Glomerular visceral epithelial cell (primary cell): ENCODE results near the gene CSNK1G1.
"Not testable (repeated sequence)": the region's sequence is repeated elsewhere in the genome, so short reads cannot be mapped to it uniquely, and the experiment has no call there.

Source experiments
- DNase-seq: peaks from one replicate; pipeline ENCODE4 v3.0.0-alpha.2; 2016; ENCODE audit errors: extremely low spot score

Gene CSNK1G1

DNA sequence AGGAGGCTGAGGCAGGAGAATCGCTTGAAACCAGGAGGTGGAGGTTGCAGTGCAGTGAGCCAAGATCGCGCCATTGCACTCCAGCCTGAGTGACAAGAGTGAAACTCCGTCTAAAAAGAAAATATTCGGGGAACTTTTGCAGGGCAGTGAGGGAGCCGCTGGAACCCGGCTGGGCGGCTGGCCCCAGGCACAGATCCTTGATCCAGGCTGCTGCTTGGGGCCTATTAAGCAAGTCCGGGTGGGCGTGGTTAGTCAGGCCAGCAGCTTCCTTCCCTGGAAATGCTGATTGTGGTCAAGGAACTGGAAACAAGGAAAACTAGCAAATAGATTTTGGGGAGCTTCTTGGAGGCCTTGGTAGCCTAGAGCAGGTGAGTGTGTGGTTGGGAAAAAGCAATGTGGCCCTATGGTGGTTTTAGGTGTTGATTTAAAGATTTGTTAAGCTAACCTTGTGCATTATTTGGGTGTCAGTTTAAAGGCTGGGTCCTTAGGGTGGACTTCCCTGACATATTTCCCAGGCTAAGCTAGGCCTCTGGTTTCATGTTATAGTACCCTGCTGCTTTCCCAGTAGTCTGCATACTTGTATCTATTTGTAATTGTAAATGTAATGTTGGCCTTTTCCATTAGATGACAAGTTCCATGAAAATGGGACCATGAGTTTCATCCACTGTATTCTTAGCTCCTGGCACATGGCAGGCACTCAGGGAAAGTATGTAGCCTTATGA is 222.2 kb downstream of the CSNK1G1 start:
- no peak for DNase-seq

DNA sequence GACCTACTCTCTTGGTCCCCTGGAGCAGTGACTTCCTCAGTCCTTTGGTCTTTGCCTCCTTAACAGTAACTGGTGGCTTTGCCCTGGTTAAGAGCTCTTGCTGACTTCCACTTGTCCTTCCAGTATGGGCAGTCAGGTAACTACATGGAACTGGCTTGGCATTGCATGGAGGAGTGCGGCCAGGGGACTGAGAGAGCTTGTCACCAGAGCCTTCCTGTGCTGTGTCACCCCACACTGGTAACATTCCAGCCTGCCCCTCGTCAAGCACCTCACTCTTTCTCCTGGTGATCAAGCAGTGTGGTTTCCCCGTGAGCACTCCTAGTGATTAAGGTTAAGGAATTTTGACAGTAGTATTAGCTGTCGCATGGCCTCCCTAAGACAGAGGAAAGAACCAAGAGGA is 223.8 kb downstream of the CSNK1G1 start:
- DNase-seq, result no peak

DNA sequence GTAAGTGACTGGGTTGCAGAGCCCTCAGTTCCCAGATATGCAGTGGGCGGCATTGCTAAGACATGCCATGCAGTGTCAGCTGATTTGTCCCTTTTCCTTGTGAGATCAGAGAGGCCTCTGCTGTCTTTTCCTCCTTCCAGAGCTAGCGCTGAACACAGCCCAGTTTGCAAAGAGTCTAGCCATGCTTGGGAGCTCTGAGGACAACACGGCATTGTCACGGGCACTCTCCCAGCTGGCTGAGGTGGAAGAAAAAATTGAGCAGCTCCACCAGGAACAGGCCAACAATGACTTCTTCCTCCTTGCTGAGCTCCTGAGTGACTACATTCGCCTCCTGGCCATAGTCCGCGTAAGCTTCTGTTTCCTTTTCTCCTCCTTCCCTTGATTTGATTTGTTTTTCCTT is 224.4 kb downstream of the CSNK1G1 start:
- no peak for DNase-seq

DNA sequence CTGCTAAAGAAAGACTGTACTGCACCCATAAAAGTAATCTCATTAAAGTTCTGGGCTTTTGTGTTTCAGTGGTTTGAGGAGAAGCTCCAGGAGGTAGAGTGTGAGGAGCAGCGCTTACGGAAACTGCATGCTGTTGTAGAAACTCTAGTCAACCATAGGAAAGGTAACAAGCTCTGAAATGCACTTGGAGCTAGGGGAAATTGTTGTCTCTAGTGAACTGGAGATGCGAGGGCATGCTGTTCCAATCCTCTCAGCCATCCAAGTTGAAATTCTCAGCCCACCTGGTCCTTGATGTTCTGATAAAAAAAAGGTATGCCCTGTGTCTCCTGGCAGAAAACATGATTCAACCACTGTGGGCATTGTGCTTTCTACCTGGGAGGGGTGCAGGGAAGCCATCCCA is 225.8 kb downstream of the CSNK1G1 start:
- DNase-seq, result no peak

DNA sequence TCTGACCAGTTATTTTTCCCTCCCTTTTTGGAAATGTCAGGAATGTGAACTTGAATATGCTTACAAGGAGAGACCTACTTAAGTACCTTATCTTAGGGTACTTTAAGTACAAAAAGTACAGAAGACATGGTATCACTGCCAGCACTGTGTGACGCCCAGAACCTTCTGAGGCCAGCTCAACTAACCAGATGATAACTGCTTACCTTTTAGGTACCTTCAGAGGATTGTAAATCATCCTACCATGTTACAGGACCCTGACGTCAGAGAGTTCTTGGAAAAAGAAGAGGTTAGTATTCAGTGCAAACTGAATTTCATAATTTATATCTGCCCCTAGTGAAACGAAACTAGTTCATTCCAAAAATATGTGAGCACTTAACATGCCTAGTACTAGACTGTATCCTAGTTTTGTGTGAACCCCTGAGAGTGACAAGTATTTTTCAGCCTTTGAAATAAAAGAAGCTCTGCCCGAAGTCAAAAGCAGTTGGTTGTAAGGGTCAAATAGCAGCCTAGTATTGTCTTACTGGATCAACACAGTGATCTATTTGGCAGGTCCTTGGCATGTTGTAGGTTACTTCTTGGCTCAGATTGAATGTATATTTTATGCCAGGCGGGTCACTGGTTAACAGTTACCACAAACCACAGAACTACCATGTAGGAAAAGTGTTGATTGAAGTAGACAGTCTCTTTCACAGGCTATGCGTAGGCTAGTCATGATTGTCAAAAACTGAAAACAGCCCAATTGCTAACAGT is 228.3 kb downstream of the CSNK1G1 start:
- DNase-seq, result no peak

DNA sequence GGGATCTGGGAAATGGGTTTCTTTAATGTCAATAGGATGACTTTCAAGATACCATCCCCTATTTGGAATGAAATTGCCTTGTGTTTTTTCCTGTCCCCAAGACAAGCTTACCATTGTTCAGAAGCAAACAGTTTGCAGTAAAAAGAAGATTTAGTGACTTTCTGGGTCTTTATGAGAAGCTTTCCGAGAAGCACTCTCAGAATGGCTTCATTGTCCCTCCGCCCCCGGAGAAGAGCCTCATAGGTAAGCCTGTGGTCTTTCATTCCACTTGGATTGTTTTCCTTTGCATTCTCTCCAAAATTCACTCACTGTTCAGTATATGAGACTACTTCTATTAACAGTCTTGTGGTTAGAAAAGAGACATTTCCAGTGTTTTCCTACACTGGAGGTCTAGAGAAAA is 230.0 kb downstream of the CSNK1G1 start:
- DNase-seq, result no peak

DNA sequence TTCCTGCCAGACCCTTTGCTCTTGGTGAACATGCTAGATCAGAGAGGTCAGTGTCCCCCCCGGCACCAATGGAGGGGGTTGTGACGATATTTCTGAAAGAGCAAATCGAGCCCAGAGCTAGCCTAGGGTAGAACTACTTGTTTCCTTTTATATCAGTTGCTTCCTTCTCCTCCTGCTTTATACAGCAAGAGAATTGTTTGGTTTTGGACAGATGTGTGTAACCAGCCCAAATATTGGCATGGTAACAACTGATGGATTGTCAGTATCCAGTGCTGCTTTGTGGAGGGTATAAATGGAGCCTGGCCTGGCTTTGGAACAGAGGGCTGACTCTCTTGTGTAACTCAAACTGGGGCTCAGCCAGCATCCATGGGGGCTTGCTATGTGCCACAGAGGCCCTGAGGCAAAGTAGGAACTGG is 233.0 kb downstream of the CSNK1G1 start:
- no peak for DNase-seq

DNA sequence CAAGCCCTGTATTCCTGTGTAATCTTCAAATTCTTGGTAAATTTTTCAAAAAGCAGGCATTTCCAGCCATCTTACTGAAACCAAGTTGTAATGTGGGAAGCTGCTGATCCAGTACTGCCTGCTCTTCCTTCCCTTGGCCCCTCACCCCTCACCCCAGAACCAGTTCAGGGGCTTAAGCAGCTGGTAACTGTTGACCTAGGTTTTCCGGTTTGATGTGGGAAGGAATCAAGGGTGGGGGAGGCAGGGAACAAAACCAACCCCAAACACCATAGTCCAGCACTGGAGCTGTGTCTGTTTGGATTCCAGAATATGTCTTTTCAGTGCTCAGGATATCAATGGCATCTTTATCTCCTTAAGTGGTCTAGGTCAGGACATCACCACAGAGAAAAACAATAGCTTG is 233.5 kb downstream of the CSNK1G1 start:
- DNase-seq, result no peak

DNA sequence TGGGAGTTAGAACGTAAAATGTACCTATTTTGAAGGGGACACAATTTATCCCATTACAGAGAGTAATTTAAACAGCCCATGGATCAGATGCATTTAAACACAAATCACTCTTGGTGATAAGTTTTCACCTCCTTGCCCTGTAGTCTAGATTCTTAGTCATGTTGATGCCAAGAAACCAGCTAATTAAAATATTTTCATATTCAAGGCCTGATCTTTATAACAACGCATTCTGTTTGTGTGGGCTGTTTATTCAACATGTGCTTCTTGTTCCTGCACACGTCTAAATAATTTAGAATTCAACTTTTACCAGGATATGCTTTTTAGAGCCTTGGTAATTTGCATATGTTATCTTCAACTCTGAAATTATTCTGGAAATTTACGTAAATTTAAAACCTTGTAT is 234.4 kb downstream of the CSNK1G1 start:
- DNase-seq, result no peak

DNA sequence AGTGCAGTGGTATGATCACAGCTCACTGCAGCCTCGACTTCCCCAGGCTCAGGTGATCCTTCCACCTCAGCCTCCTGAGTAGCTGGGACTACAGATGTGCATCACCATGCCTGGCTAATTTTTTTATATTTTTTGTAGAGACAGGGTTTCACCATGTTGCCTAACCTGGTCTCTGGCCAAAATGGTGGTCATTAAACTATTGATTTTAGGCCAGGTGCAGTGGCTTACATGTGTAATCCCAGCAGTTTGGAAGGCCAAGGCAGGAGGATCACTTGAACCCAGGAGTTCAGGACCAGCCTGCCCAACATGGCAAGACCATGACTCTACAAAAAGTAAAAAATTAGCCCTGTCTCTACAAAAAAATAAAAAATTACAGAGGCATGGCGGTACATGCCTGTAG is 235.7 kb downstream of the CSNK1G1 start:
- not testable (repeated sequence) for DNase-seq

DNA sequence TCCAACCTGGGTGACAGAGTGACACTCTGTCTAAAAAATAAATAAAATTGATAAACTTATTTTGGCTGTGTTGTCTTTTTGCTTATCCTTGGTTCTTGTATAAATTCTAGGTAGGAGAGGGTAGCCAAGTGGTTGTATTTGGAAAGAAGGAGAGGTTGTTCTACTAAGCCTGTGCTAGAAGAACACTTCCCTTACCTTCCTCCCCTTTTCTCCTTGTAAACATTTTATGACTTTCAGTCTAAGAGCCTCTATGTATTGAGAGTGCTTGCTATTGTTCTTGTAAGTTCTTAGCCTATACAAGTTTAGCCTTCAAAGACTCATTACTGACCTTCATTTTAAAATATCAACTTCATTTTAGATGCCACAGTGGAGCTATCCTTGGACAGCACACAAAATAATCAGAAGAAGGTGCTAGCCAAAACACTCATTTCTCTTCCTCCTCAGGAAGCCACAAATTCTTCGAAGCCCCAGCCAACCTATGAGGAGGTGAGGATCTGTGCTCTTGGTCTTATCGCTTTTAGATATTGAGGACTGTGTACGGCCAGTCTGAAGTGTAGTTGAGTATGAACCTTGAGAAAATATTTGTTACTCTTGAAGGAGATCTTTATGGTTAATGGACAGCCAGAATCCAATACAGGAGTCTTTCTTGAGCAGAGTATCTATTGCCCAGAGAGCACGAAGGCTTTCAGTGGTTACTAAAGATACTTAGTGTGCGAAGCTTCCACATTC is 238.1 kb downstream of the CSNK1G1 start:
- DNase-seq, result no peak
